OCI-LY7 (cell line): ENCODE data around the gene MAGEA3.
"Not testable (repeated sequence)": the region's sequence is repeated elsewhere in the genome, so short reads cannot be mapped to it uniquely, and the experiment has no call there.

Experiments
- CTCF ChIP-seq: fragments of 200-600 bp; sonication (generic); conservative IDR thresholded peaks from 2 replicates; pipeline ENCODE4 v1.5.1; 2014; ENCODE audit warnings: mild to moderate bottlenecking, antibody characterized with exemption, low read length, moderate library complexity, mixed read lengths
- EZH2phosphoT487 ChIP-seq: fragments of 200-600 bp; sonication (generic); IDR thresholded peaks from 2 replicates; pipeline ENCODE4 v1.6.1; 2018; ENCODE audit warnings: low read depth, borderline replicate concordance, mild to moderate bottlenecking, mixed run types, antibody characterized with exemption, low read length, moderate library complexity, mixed read lengths

- not testable (repeated sequence) for TF ChIP-seq CTCF, EZH2phosphoT487
Measured at GRCh38 chrX:152713815-152714787, 15.5 kb downstream of the MAGEA3 start, which contains the start of gene MAGEA2B.
